Bronchial epithelial cell (primary cell): ENCODE data around the gene ALG1L2. TPM values are rescaled to one million over a fixed set of nuclear protein-coding genes. Genes with fewer than 3 reads are reported as not detected.
"Not testable (repeated sequence)": the region's sequence is repeated elsewhere in the genome, so short reads cannot be mapped to it uniquely, and the experiment has no call there.

Experiments
- DNase-seq: peaks from one replicate; pipeline ENCODE4 v3.0.0-alpha.2; 2010; ENCODE audit warnings: low read depth
- FAIRE-seq: peaks from 2 replicates; lab custom pipeline; 2011; peaks lifted over from hg19 to GRCh38; lab: Jason Lieb, UNC
- H3K27me3 ChIP-seq: 2 replicates; pipeline ENCODE4 v1.5.1; 2011; ENCODE audit warnings: low read length; ENCODE audit not compliant: control insufficient read depth, insufficient read depth
- H3K36me3 ChIP-seq: 2 replicates; pipeline ENCODE4 v1.5.1; 2011; ENCODE audit warnings: low read length; ENCODE audit not compliant: control insufficient read depth, insufficient read depth
- H3K4me3 ChIP-seq: 2 replicates; pipeline ENCODE4 v1.5.1; 2011; ENCODE audit warnings: mild to moderate bottlenecking, low read depth, low read length, control low read depth
- CTCF ChIP-seq: IDR thresholded peaks from 2 replicates; pipeline ENCODE4 v1.5.1; 2011; ENCODE audit warnings: mild to moderate bottlenecking, moderate library complexity, low read length, control low read depth, inconsistent platforms; ENCODE audit not compliant: insufficient read depth, severe bottlenecking
- total RNA-seq: library from RNA; depleted of rRNA; stranded (reverse); fragments of >200 nt; gene quantifications from 2 replicates; pipeline ENCODE4 v1.2.1, GENCODE V29; 2014

The ALG1L2 gene
- total RNA-seq, 1 donor from 2014 or later: not detected

DNA sequence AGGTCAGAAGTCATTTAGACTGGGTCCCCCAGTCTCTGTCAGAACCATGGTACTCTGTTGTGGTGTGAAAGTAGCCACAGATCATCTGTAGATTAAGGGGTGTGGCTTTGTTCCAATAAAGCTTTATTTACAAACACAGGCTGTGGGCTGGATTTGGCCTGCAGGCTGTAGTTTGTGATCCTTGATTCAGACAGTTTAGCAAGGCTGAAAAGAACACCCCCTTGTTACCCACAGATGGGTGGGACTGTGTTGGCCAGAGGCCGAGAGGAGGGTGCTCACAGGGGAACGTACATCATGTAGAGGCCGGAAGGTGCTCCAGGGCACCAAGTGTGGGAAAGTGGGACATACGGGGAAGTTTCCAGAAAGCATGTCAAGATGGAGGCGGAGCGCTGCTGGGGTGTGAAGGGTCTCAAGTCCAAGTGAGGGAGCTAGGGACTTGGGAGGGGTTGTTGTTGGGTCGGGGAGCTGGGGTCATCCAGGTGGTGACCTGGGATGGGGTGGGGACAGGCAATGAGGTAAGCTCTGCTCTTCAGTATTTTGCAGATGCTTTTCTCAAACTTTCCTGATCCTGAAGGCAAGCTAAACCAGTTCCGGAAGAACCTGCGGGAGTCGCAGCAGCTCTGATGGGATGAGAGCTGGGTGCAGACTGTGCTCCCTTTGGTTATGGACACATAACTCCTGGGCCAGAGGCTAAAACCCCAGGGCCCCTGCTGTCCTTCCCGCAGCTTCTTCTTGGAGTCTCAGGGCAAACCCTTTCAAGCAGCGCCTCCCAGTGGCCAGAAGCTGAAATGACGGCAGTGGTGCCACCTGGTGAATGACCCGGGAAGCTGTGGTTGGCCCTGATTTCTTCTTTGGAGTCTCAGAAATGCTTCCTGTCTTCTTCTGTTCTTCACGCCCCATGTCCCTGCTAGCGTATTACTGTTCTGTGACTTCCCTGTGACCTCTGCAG lies 16.3 kb downstream of the ALG1L2 start:
- H3K27me3 ChIP-seq, H3K4me3 ChIP-seq, FAIRE-seq, DNase-seq, H3K36me3 ChIP-seq: not testable (repeated sequence)
- TF ChIP-seq CTCF: peak; percentile 47

DNA sequence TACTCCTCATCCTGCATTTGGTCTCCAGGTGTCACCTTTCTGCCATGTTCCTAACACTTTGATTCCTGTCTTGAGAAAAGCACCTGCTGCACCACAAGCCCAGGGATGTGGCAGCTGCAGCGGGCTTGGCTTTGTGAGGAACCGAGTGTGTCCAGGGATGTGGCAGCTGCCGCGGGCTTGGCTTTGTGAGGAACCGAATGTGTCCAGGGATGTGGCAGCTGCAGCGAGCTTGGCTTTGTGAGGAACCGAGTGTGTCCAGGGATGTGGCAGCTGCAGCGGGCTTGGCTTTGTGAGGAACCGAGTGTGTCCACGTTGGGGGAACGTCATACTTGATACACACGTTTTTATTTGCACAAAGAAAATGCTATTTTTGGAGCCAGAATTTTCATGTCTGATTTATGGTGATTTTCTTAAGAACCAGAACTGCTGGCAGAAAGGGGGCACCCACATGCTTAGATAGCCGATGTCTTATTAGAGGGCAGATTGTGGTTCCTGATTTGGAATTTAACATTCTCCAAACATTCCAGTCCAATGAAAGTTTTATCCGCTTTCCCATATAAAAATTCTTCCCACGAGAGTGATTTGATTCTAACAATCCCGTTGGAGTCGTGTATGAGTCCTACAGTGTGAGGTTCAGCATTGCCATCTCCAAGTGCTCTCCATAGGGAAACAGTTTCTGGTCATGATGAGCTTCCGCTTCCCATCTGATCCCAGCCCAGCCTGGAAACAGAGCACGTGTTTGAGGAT lies 17.2 kb downstream of the ALG1L2 start:
- not testable (repeated sequence) for FAIRE-seq, H3K27me3 ChIP-seq

DNA sequence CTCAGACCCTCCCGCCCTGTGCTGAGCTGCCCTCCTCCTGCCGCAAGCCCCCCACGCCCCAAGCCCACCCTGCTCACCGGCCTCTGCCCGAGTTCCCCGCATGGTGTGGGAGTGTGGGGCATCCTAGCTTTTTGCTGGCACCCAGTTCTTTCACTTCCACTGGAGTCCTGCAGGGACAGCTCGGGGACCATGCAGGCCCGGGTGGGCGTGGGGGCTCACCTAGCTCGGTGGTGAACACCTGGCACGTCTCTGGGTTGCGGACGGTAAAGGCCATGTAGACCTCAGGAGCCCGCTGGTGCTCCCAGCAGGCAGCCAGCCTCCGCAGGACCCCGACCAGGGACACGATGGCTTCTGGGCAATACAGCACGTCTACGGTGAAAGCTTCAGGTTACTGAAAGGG lies 20.9 kb downstream of the ALG1L2 start:
- H3K27me3 ChIP-seq, H3K36me3 ChIP-seq, H3K4me3 ChIP-seq, FAIRE-seq, DNase-seq: not testable (repeated sequence)

More for the DNA sequence above, 17.2 kb downstream of the ALG1L2 start:
- H3K36me3 ChIP-seq, DNase-seq, H3K4me3 ChIP-seq: not testable (repeated sequence)

DNA sequence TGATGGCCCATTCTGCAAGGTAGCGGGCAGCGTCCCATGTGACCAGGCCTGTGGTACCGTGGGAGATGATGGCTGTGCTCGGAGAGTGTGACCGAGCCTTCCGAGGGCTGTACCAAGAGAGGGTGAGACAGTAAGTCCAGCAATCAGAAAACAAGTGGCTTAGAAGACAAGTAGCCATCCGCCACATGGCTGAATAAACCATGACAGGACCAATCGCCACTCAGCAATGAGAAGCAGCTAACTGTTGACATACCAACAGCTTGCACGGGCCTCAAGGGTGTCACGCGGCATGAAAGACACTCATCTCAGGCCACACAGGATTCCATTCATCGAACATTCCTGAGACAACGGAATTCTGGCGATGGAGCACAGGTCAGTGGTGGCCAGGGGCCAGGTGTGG lies 22.6 kb downstream of the ALG1L2 start:
- DNase-seq, H3K27me3 ChIP-seq, H3K36me3 ChIP-seq, H3K4me3 ChIP-seq, FAIRE-seq: not testable (repeated sequence)

DNA sequence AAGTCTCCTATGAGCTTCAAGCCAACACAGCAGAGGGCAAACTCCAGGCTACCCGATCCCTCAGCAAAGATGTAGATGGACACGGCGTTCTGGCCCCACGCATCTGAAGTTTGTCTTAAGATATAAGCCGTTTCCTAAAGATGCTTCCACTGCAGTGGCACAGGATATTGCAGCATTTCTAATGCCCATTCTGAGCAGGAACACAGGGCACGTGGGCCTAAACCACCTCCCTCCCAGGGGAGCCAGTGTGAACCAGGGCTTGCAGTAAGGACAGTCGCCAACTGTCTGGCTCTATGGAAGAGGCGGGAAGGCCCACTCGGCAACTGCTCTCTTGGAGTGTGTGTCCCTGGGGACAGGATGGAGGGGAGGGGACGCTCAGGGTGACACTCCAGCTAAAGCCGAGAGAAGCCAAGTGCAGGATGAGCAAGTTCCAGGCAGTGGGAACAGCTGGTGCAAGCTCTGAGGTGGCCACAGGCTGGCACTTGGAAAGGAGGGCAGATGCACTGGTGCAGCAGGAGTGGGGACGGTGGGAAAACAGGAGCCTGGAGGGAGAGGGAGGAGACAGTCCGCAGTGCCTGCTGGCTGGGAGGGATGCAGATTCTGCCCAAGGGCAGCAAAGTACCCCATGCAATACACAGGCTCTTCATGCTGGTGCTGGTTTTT lies 25.8 kb downstream of the ALG1L2 start:
- H3K36me3 ChIP-seq, FAIRE-seq, H3K4me3 ChIP-seq, H3K27me3 ChIP-seq, DNase-seq: not testable (repeated sequence)

- DNase-seq, H3K4me3 ChIP-seq, FAIRE-seq, H3K27me3 ChIP-seq, H3K36me3 ChIP-seq: not testable (repeated sequence)
Observed at GRCh38 chr3:130108836-130109585, 27.4 kb downstream of the ALG1L2 start.

DNA sequence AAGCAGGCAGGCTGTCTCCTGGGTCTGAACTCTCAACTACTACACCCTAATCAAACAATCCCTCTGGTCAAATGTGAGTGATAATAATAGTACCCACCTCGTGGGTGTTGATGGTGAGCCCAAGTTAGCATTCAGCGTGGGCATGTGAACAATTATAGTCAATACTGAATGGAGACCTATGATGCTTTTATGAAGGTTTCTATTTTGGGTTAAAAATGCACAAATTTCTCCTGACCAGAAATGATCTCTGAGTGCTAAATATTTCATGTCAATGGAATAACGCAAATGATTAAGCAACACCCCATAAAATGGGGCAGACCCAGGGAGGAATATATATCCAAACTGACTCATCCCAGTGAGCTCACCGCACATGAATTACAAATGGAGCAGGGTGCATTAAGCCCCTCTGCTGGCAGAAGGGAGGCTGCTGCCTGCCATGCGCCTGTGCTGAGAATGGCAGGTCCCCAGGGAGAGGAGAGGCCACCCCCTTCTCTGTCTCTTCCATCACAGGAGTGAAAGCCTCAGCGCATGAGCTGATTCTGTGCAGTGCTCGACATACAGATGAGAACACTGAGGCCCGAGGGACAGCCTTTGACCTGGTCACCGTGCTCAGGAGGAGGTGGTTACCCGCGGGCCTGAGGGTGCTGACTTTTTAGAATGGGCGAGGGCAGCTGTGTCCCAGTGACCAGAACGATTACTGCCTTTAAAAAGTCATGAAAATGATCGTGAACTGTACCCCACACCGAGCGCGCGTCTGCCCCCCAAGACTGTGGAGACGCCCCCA lies 28.9 kb downstream of the ALG1L2 start:
- not testable (repeated sequence) for H3K36me3 ChIP-seq, H3K27me3 ChIP-seq, FAIRE-seq
- peak overlapping the region; percentile 78 for H3K4me3 ChIP-seq
- peak; percentile 65 for DNase-seq
